Ectodermal cell (in vitro differentiated cells): ENCODE results near the gene ARF5.

Source experiments
- H3K27ac ChIP-seq: 2 replicates; pipeline ENCODE4 v1.7.0; 2013; ENCODE audit warnings: mild to moderate bottlenecking, low read depth, low read length; ENCODE audit not compliant: insufficient read depth, poor library complexity, severe bottlenecking
- H3K27me3 ChIP-seq: 2 replicates; pipeline ENCODE4 v1.7.0; 2013; ENCODE audit warnings: mild to moderate bottlenecking, low read length; ENCODE audit not compliant: insufficient read depth, control insufficient read depth, poor library complexity, severe bottlenecking
- H3K36me3 ChIP-seq: one replicate; pipeline ENCODE4 v1.7.0; 2013; ENCODE audit warnings: low read length; ENCODE audit not compliant: control insufficient read depth, insufficient read depth
- H3K4me1 ChIP-seq: one replicate; pipeline ENCODE4 v1.7.0; 2013; ENCODE audit warnings: low read length; ENCODE audit not compliant: control insufficient read depth, insufficient read depth
- H3K4me3 ChIP-seq: 2 replicates; pipeline ENCODE4 v1.7.0; 2013; ENCODE audit warnings: low read depth, low read length, control low read depth; ENCODE audit not compliant: insufficient read depth
- H3K9me3 ChIP-seq: 2 replicates; pipeline ENCODE4 v1.7.0; 2013; ENCODE audit warnings: mild to moderate bottlenecking, low read length, moderate library complexity; ENCODE audit not compliant: control insufficient read depth
- WGBS, 2 experiments: methylation state at CpG; one replicate each; pipeline ENCODE4 v1.1.7; 2013; ENCODE audit warnings: missing lambda C conversion rate in 2 of 2; 5-methylcytosine and 5-hydroxymethylcytosine counted together

ARF5 gene

GRCh38 chr7:127586346-127586745, 1.9 kb upstream of the ARF5 start:
- peaks cover 18% of the 10 kb centered on the region for H3K4me1 ChIP-seq
- H3K36me3 ChIP-seq, result peaks cover 32% of the 10 kb centered on the region
- no peak overlapping the region for H3K4me3 ChIP-seq
- H3K27me3 ChIP-seq, result peaks cover 22% of the 10 kb centered on the region
- H3K27ac ChIP-seq, result no peak overlapping the region
- no peaks in the 10 kb centered on the region for H3K9me3 ChIP-seq
- 90 to 92% methylated on average over 2 of the region's 2 CpGs for WGBS, 2 experiments

DNA sequence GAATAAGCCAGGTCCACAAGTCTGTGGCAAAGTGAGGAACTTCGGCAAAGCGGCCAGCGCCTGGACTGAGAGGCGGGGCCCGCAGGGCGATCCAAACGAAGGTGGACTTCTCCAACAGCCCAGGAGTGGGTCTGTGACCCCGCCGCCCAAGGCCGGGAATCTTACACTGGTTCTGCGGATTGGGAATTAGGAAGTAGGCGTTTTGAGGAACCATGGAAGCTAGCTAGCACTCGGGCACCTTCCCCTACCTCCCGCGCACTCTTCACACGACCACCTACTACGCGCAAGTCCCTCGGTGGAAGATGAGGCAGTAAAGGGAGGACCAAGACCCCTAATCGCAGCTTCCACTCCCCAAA, 570 bp upstream of the ARF5 start:
- Histone ChIP-seq H3K9me3 (no peaks in the 10 kb centered on the region), H3K4me1 (peaks cover 18% of the 10 kb centered on the region), H3K27ac (no peak overlapping the region), H3K36me3 (peaks cover 21% of the 10 kb centered on the region), H3K4me3 (peak overlapping the region; percentile 98), H3K27me3 (peaks cover 22% of the 10 kb centered on the region)
- 82 to 83% methylated on average over 20 of the region's 20 CpGs for WGBS, 2 experiments

DNA sequence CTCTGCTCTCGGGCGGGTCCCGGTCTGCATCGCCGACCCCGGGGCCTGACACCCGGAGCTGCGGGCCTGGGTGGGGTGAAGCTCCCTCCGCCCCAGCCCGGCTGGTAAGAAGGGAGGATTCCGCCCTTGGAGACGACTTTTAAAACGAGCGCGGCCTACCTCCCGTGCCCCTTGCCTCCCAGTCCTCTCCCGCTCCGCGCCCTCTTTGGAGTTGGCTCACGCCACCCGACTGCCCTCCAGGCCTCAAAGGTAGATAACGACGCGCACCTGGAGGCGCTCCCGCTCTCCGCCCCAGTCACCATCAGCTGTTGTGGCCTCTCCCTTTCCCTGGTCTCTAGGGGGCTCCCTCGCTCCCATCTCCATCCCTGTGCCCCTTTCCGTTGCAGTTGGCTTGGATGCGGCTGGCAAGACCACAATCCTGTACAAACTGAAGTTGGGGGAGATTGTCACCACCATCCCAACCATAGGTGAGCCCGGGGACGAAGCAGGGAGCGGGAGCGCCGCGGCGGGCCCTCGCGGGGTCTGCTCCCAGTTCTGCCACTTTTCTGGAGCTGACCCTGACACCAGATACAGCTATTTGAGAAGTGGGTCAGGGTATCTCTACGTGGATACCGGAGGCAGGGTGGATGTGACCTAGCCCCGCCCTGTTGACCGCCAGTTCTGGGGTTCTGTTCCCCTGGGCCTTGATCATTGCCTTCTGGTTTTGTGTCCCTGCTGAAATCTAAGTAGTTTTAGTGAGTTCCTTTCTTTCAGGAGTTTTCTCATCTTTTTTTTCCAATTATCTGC, 679 bp downstream of the ARF5 start:
- no peaks in the 10 kb centered on the region for H3K9me3 ChIP-seq
- peaks cover 15% of the 10 kb centered on the region for H3K36me3 ChIP-seq
- H3K4me3 ChIP-seq, result peak overlapping the region; percentile 98
- H3K27me3 ChIP-seq, result peaks cover 22% of the 10 kb centered on the region
- WGBS, 2 experiments, result 5 to 8% methylated on average over 43 of the region's 43 CpGs
- peaks cover 17% of the 10 kb centered on the region for H3K4me1 ChIP-seq
- peak overlapping the region; percentile 57 for H3K27ac ChIP-seq

DNA sequence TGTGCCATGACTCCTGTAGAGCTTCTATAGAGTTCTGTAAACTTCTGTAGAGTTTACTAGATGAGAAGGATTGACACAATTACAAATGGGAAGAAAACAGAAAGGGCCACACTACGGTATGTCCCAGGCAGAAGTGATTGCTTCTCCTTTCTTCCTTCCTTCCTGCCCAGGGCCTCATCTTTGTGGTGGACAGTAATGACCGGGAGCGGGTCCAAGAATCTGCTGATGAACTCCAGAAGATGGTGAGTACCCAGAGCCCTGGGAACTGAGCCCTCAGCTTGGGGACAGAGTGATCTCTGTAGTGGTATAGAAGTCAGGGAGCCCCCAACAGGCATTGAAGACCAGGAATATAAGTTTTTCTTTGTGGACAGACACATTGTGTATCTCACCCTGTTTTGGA, 1.7 kb downstream of the ARF5 start:
- Histone ChIP-seq H3K4me1 (peaks cover 8% of the 10 kb centered on the region), H3K27ac (no peak overlapping the region), H3K36me3 (peaks cover 15% of the 10 kb centered on the region), H3K4me3 (no peak overlapping the region), H3K9me3 (no peaks in the 10 kb centered on the region), H3K27me3 (peaks cover 22% of the 10 kb centered on the region)
- WGBS, 2 experiments, result 94 to 98% methylated on average over 3 of the region's 3 CpGs

- peaks cover 16% of the 10 kb centered on the region for H3K27me3 ChIP-seq
- 93 to 95% methylated on average over 7 of the region's 7 CpGs for WGBS, 2 experiments
- H3K4me1 ChIP-seq, result peaks cover 8% of the 10 kb centered on the region
- no peaks in the 10 kb centered on the region for H3K9me3 ChIP-seq
- H3K27ac ChIP-seq, result no peak overlapping the region
- H3K4me3 ChIP-seq, result no peak overlapping the region
- H3K36me3 ChIP-seq, result peaks cover 15% of the 10 kb centered on the region
Observed at GRCh38 chr7:127591189-127591588, 3.0 kb downstream of the ARF5 start.

GRCh38 chr7:127591591-127591990, 3.4 kb downstream of the ARF5 start:
- Histone ChIP-seq H3K36me3 (peaks cover 15% of the 10 kb centered on the region), H3K4me3 (no peak overlapping the region), H3K9me3 (no peaks in the 10 kb centered on the region), H3K27me3 (peaks cover 12% of the 10 kb centered on the region), H3K4me1 (peaks cover 8% of the 10 kb centered on the region), H3K27ac (no peak overlapping the region)
- WGBS, 2 experiments, result 93 to 95% methylated on average over 6 of the region's 6 CpGs

- Histone ChIP-seq H3K4me1 (peaks cover 8% of the 10 kb centered on the region), H3K9me3 (no peaks in the 10 kb centered on the region), H3K36me3 (peaks cover 15% of the 10 kb centered on the region), H3K27ac (no peak overlapping the region), H3K4me3 (no peak overlapping the region), H3K27me3 (peaks cover 3% of the 10 kb centered on the region)
- WGBS, 2 experiments, result 92 to 93% methylated on average over 4 of the region's 4 CpGs
Observed at GRCh38 chr7:127592550-127592949, 4.3 kb downstream of the ARF5 start.

DNA sequence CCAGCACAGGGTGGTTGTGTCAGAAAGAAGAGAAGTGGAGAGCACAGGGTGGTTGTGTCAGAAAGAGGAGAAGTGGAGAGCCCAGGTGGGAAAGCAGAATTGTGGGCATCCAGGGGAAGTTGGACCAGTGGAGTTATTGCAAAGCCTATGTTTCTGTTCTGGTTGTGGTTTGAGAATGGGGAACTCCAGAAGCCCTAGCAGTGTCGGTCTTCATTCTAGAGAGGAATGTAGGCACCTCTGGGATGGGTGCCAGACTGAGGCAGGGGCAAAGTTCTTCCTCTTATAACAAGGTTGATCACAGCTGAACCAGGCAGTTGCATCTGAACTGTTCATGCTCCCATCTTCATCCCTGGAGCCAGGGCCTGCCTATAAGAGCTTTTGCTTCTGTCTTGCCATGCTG, 6.3 kb downstream of the ARF5 start:
- WGBS, 2 experiments, result 95 to 97% methylated on average over 1 of the region's 1 CpG
- Histone ChIP-seq H3K4me3 (no peak overlapping the region), H3K27ac (no peak overlapping the region), H3K4me1 (no peaks in the 10 kb centered on the region), H3K27me3 (no peaks in the 10 kb centered on the region), H3K9me3 (no peaks in the 10 kb centered on the region), H3K36me3 (peaks cover 15% of the 10 kb centered on the region)

DNA sequence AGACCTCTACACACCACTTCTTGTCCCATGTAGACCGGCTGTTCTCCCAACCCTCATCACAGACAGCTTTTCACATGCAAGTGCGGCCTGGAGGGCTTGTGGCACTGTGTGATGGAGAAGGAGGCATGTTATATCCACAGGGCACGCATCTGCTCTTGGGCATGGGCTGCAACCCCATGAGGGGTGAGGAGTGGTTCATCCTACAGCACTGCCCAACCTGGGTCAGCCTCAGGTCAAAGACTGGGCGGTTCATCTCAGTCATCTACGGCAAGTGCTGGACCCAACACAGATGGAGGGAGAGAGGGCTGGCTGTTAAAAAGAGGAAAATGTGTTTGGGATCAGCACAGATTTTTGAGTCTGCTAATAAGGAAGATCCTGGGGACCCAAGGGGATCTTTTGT, 7.5 kb downstream of the ARF5 start:
- no peak overlapping the region for H3K27ac ChIP-seq
- peaks cover 6% of the 10 kb centered on the region for H3K36me3 ChIP-seq
- no peaks in the 10 kb centered on the region for H3K4me1 ChIP-seq
- WGBS, 2 experiments, result 89 to 93% methylated on average over 4 to 5 of the region's 5 CpGs
- H3K9me3 ChIP-seq, result no peaks in the 10 kb centered on the region
- H3K4me3 ChIP-seq, result no peak overlapping the region
- no peaks in the 10 kb centered on the region for H3K27me3 ChIP-seq

DNA sequence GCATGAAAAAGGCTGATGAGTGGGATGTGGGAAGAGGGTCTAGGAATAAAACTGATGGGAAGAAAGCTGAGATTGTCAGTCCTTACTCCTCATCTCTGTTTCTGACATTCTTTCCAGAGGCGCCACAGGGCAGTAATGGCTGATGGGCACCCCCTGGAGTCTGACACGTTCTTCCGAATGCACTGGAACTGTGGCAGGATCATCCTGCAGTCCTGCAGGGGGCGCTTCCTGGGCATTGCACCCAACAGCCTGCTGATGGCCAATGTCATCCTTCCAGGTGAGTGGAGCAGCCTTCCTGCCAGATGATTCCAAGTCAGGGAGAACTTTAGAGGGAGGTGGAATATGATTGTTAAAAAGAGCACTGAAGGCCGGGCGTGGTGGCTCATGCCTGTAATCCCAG, 10.1 kb downstream of the ARF5 start:
- Histone ChIP-seq H3K4me3 (no peak overlapping the region), H3K27me3 (no peaks in the 10 kb centered on the region), H3K4me1 (no peaks in the 10 kb centered on the region), H3K9me3 (no peaks in the 10 kb centered on the region), H3K27ac (no peak overlapping the region), H3K36me3 (no peaks in the 10 kb centered on the region)
- WGBS, 2 experiments, result 53 to 54% methylated on average over 6 of the region's 6 CpGs
